ENCODE measurements around the gene OGFR. TPM values are rescaled to one million over a fixed set of nuclear protein-coding genes. Genes with fewer than 3 reads are reported as not detected.

OGFR gene
- polyA plus RNA-seq, 1 experiment = 19.7 TPM

- CTCF ChIA-PET = no interaction called here
Measured at GRCh38 chr20:62806383-62807050, 1.9 kb downstream of the OGFR start.

GRCh38 chr20:62807444-62808210 is 3.0 kb downstream of the OGFR start:
- Histone ChIP-seq H3K27me3 (ENCODE audit: control insufficient read depth, insufficient read depth, low read length) (no peaks in the 10 kb centered on the region), H3K27ac (ENCODE audit: low read depth, low read length) (no peak overlapping the region), H3K4me3 (ENCODE audit: low read depth, low read length) (no peak overlapping the region), H3K9me3 (ENCODE audit: control insufficient read depth, insufficient read depth, low read length) (no peaks in the 10 kb centered on the region; the same call in 1 of the 2 replicates)
- ChIA-PET POLR2A (no interaction called here), CTCF (interaction anchor here (0.6 to 2.2 kb wide), 22 partner anchors 8 to 191 kb away, joined by 3 to 11 read pairs (median 6); partner anchors contain the start of gene MRGBP)
- TF ChIP-seq, protein P1, sequence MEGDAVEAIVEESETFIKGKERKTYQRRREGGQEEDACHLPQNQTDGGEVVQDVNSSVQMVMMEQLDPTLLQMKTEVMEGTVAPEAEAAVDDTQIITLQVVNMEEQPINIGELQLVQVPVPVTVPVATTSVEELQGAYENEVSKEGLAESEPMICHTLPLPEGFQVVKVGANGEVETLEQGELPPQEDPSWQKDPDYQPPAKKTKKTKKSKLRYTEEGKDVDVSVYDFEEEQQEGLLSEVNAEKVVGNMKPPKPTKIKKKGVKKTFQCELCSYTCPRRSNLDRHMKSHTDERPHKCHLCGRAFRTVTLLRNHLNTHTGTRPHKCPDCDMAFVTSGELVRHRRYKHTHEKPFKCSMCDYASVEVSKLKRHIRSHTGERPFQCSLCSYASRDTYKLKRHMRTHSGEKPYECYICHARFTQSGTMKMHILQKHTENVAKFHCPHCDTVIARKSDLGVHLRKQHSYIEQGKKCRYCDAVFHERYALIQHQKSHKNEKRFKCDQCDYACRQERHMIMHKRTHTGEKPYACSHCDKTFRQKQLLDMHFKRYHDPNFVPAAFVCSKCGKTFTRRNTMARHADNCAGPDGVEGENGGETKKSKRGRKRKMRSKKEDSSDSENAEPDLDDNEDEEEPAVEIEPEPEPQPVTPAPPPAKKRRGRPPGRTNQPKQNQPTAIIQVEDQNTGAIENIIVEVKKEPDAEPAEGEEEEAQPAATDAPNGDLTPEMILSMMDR (IDR thresholded peaks at IDR 0.05; ENCODE audit: low read depth, low read length) = no peak
- DNase-seq (ENCODE audit: low read depth, low spot score) = no peak

More at GRCh38 chr20:62806383-62807050, 1.9 kb downstream of the OGFR start:
- no peak for DNase-seq (ENCODE audit: low read depth, low spot score)
- H3K27me3 ChIP-seq (ENCODE audit: control insufficient read depth, insufficient read depth, low read length) = no peaks in the 10 kb centered on the region
- H3K9me3 ChIP-seq (ENCODE audit: control insufficient read depth, insufficient read depth, low read length) = no peaks in the 10 kb centered on the region; the same call in 1 of the 2 replicates
- H3K4me3 ChIP-seq (ENCODE audit: low read depth, low read length) = peak overlapping the region; percentile 68
- POLR2A ChIA-PET = no interaction called here
- no peak overlapping the region for H3K27ac ChIP-seq (ENCODE audit: low read depth, low read length)
- TF ChIP-seq, protein P1 (IDR thresholded peaks at IDR 0.05; ENCODE audit: low read depth, low read length) = no peak

DNA sequence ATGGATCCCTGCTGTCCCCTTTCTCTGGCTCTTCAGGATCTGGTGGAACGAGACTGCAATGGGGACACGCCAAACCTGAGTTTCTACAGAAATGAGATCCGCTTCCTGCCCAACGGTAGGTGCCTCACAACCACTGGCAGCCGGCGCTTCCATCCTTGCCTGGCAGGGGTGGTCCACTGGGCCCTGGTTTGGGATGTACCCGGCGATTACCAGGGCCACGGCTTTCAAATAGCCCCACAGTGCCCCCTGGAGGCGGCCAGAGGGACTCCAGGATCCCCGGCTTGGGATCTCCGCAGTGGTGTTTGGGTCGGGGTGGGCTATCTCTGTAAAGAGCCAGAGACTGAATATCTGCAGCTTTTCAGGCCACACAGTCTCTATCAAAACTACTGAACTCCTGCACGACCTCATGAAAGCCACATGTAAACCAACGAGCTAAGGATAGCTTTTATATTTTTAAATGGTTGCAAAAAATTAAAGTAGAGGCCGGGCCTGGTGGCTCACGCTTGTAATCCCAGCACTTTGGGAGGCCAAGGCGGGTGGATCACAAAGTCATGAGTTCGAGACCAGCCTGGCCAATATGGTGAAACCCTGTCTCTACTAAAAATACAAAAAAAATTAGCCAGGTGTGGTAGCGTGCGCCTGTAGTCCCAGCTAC is 3.7 kb downstream of the OGFR start:
- H3K4me3 ChIP-seq (ENCODE audit: low read depth, low read length) = no peak overlapping the region

DNA sequence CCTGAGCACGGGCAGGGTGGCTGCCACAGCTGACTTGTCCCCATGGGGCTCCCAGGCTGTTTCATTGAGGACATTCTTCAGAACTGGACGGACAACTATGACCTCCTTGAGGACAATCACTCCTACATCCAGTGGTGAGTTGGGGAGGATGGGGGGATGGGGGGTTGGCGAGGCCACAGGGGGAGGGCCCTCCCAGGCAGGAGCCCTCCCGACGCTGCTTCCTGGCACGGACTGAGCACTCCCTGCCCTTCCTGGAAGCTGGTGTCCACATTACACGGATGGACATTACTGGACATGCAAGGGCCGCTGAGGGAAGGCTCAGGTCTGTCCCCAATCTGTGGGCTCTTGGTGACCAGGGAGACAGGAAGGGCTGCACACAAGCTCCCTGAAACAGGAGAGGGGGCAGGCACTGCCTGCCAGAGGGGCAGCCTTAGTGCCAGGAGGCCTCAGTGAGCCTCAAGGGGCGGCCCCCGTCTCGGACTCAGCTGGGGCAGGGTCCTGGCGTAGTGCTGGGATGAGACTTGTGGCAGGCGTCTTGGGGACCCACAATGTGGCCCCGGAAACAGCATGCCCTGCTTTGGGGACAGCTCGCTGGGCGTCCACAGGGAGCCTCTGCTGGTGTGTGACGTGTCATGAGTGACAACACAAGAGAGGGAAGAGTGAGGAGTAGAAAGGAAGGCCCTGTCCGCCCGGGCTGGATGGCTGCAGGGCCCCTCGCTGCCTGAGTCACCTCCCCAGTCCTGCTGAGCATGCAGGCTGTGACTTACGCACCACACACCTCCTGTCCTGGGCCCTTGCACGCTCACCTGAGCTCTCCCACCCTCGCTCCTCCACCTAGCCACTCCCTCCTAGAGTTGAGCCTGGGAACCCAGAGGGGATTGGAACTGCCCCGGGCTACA is 5.1 kb downstream of the OGFR start:
- H3K4me3 ChIP-seq (ENCODE audit: low read depth, low read length) = no peak overlapping the region
- TF ChIP-seq, protein P1 (IDR thresholded peaks at IDR 0.05; ENCODE audit: low read depth, low read length) = no peak
- CTCF ChIA-PET = interaction anchor here (1.4 to 2.2 kb wide), 4 partner anchors 37 to 148 kb away, joined by 4 to 10 read pairs (median 8); no protein-coding TSS in a partner anchor
- POLR2A ChIA-PET = no interaction called here
- no peaks in the 10 kb centered on the region; the same call in 1 of the 2 replicates for H3K9me3 ChIP-seq (ENCODE audit: control insufficient read depth, insufficient read depth, low read length)
- no peaks in the 10 kb centered on the region for H3K27me3 ChIP-seq (ENCODE audit: control insufficient read depth, insufficient read depth, low read length)
- no peak for DNase-seq (ENCODE audit: low read depth, low spot score)
- no peak overlapping the region for H3K27ac ChIP-seq (ENCODE audit: low read depth, low read length)

More for the DNA sequence above, 3.7 kb downstream of the OGFR start:
- ChIA-PET CTCF (interaction anchor here (0.6 to 2.2 kb wide), 38 partner anchors 8 to 204 kb away, joined by 3 to 11 read pairs (median 4); partner anchors contain the start of genes MRGBP and TCFL5), POLR2A (no interaction called here)
- Histone ChIP-seq H3K27ac (ENCODE audit: low read depth, low read length) (no peak overlapping the region), H3K27me3 (ENCODE audit: control insufficient read depth, insufficient read depth, low read length) (no peaks in the 10 kb centered on the region), H3K9me3 (ENCODE audit: control insufficient read depth, insufficient read depth, low read length) (no peaks in the 10 kb centered on the region; the same call in 1 of the 2 replicates)
- no peak for DNase-seq (ENCODE audit: low read depth, low spot score)
- TF ChIP-seq, protein P1 (IDR thresholded peaks at IDR 0.05; ENCODE audit: low read depth, low read length) = peak; percentile 94
